ENCODE data around the gene SLC1A7. TPM values are rescaled to one million over a fixed set of nuclear protein-coding genes. Genes with fewer than 3 reads are reported as not detected.

Gene SLC1A7
- total and polyA plus RNA-seq, 2 experiments from 2014 or later, result not detected

GRCh38 chr1:53133261-53134041, 9.0 kb downstream of the SLC1A7 start:
- Histone ChIP-seq H3K36me3 (ENCODE audit: insufficient read depth) (no peaks in the 10 kb centered on the region), H3F3A (replicated peaks; ENCODE audit: low read depth) (no peaks in the 10 kb centered on the region), H2AFZ (no peak overlapping the region), H3K4me3 (no peak overlapping the region), H3K4me1 (ENCODE audit: insufficient read depth) (no peaks in the 10 kb centered on the region), H3K9me2 (ENCODE audit: insufficient read depth) (no peaks in the 10 kb centered on the region), H3K27me3 (ENCODE audit: insufficient read depth) (no peaks in the 10 kb centered on the region), H3K79me2 (replicated peaks; ENCODE audit: insufficient read depth) (no peaks in the 10 kb centered on the region), H3K27ac (ENCODE audit: low read depth) (no peak overlapping the region), H4K20me1 (replicated peaks; ENCODE audit: insufficient read depth) (no peaks in the 10 kb centered on the region), H3K4me2 (no peak overlapping the region)
- Mint-ChIP-seq H3K4me3 (no peak overlapping the region), H3K9me3 (peaks cover 14% of the 10 kb centered on the region), H3K36me3 (ENCODE audit: low read depth) (peaks cover 9% of the 10 kb centered on the region), H3K27ac (no peak overlapping the region), H3K27me3 (ENCODE audit: insufficient read depth, low read depth, poor library complexity) (peaks cover 5% of the 10 kb centered on the region), H3K4me1 (peaks cover 5% of the 10 kb centered on the region; the same call in 1 of the 3 replicates)
- ATAC-seq (no peak), DNase-seq (ENCODE audit: low spot score) (no peak)
- TF ChIP-seq REST (IDR thresholded peaks at IDR 0.05; ENCODE audit: unreplicated experiment), result no peak

DNA sequence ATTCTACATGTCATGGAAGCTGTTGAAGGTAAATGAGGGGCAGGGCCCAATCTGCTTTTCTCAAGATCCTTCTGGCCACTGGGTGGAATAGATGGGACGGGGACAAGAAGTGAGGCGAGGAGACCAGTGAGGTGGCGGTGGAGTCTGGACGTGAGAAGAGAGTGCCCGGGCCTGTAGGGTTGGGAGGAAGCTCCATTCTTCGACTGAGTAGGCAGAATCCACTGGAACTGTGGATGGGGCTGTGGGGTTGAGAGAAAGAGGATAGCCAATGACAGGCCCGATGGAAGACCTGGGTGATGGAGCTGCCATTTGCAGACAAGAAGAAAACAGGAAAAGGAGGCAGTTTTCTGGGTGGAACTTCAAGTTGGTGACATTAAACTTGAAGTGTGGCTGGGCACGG, 10.3 kb downstream of the SLC1A7 start:
- no peaks in the 10 kb centered on the region for H3K4me1 ChIP-seq (ENCODE audit: insufficient read depth)
- Mint-ChIP-seq H3K27ac (no peak overlapping the region), H3K9me3 (peaks cover 2% of the 10 kb centered on the region; the same call in 2 of the 3 replicates), H3K27me3 (ENCODE audit: insufficient read depth, low read depth, poor library complexity) (peaks cover 5% of the 10 kb centered on the region), H3K36me3 (ENCODE audit: low read depth) (peaks cover 2% of the 10 kb centered on the region; the same call in 2 of the 3 replicates), H3K4me1 (peaks cover 5% of the 10 kb centered on the region; the same call in 1 of the 3 replicates), H3K4me3 (no peak overlapping the region)
- TF ChIP-seq NANOG (IDR thresholded peaks at IDR 0.05; ENCODE audit: borderline replicate concordance), result no peak
- no peak for TF ChIP-seq STAT1 (IDR thresholded peaks at IDR 0.05; ENCODE audit: unreplicated experiment)
- TF ChIP-seq, protein P1, sequence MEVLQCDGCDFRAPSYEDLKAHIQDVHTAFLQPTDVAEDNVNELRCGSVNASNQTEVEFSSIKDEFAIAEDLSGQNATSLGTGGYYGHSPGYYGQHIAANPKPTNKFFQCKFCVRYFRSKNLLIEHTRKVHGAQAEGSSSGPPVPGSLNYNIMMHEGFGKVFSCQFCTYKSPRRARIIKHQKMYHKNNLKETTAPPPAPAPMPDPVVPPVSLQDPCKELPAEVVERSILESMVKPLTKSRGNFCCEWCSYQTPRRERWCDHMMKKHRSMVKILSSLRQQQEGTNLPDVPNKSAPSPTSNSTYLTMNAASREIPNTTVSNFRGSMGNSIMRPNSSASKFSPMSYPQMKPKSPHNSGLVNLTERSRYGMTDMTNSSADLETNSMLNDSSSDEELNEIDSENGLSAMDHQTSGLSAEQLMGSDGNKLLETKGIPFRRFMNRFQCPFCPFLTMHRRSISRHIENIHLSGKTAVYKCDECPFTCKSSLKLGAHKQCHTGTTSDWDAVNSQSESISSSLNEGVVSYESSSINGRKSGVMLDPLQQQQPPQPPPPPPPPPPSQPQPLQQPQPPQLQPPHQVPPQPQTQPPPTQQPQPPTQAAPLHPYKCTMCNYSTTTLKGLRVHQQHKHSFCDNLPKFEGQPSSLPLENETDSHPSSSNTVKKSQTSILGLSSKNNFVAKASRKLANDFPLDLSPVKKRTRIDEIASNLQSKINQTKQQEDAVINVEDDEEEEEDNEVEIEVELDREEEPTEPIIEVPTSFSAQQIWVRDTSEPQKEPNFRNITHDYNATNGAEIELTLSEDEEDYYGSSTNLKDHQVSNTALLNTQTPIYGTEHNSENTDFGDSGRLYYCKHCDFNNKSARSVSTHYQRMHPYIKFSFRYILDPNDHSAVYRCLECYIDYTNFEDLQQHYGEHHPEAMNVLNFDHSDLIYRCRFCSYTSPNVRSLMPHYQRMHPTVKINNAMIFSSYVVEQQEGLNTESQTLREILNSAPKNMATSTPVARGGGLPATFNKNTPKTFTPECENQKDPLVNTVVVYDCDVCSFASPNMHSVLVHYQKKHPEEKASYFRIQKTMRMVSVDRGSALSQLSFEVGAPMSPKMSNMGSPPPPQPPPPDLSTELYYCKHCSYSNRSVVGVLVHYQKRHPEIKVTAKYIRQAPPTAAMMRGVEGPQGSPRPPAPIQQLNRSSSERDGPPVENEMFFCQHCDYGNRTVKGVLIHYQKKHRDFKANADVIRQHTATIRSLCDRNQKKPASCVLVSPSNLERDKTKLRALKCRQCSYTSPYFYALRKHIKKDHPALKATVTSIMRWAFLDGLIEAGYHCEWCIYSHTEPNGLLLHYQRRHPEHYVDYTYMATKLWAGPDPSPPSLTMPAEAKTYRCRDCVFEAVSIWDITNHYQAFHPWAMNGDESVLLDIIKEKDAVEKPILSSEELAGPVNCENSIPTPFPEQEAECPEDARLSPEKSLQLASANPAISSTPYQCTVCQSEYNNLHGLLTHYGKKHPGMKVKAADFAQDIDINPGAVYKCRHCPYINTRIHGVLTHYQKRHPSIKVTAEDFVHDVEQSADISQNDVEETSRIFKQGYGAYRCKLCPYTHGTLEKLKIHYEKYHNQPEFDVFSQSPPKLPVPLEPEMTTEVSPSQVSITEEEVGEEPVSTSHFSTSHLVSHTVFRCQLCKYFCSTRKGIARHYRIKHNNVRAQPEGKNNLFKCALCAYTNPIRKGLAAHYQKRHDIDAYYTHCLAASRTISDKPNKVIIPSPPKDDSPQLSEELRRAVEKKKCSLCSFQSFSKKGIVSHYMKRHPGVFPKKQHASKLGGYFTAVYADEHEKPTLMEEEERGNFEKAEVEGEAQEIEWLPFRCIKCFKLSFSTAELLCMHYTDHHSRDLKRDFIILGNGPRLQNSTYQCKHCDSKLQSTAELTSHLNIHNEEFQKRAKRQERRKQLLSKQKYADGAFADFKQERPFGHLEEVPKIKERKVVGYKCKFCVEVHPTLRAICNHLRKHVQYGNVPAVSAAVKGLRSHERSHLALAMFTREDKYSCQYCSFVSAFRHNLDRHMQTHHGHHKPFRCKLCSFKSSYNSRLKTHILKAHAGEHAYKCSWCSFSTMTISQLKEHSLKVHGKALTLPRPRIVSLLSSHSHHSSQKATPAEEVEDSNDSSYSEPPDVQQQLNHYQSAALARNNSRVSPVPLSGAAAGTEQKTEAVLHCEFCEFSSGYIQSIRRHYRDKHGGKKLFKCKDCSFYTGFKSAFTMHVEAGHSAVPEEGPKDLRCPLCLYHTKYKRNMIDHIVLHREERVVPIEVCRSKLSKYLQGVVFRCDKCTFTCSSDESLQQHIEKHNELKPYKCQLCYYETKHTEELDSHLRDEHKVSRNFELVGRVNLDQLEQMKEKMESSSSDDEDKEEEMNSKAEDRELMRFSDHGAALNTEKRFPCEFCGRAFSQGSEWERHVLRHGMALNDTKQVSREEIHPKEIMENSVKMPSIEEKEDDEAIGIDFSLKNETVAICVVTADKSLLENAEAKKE (CRISPR knock-in tag; IDR thresholded peaks at IDR 0.05), result no peak
- TF ChIP-seq EZH2 (IDR thresholded peaks at IDR 0.05; ENCODE audit: low read depth, unreplicated experiment), result no peak
- TF ChIP-seq, protein P2, sequence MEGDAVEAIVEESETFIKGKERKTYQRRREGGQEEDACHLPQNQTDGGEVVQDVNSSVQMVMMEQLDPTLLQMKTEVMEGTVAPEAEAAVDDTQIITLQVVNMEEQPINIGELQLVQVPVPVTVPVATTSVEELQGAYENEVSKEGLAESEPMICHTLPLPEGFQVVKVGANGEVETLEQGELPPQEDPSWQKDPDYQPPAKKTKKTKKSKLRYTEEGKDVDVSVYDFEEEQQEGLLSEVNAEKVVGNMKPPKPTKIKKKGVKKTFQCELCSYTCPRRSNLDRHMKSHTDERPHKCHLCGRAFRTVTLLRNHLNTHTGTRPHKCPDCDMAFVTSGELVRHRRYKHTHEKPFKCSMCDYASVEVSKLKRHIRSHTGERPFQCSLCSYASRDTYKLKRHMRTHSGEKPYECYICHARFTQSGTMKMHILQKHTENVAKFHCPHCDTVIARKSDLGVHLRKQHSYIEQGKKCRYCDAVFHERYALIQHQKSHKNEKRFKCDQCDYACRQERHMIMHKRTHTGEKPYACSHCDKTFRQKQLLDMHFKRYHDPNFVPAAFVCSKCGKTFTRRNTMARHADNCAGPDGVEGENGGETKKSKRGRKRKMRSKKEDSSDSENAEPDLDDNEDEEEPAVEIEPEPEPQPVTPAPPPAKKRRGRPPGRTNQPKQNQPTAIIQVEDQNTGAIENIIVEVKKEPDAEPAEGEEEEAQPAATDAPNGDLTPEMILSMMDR (conservative IDR thresholded peaks at IDR 0.05; ENCODE audit: low read depth in 2 of 2), result no peak
- no peaks in the 10 kb centered on the region for H4K20me1 ChIP-seq (replicated peaks; ENCODE audit: insufficient read depth)
- H2AFZ ChIP-seq, result no peak overlapping the region
- H3K4me3 ChIP-seq, result no peak overlapping the region
- H3K27ac ChIP-seq (ENCODE audit: low read depth), result no peak overlapping the region
- no peaks in the 10 kb centered on the region for H3K27me3 ChIP-seq (ENCODE audit: insufficient read depth)
- no peak overlapping the region for H3K4me2 ChIP-seq
- H3K9me2 ChIP-seq (ENCODE audit: insufficient read depth), result no peaks in the 10 kb centered on the region
- H3K36me3 ChIP-seq (ENCODE audit: insufficient read depth), result no peaks in the 10 kb centered on the region
- no peaks in the 10 kb centered on the region for H3F3A ChIP-seq (replicated peaks; ENCODE audit: low read depth)
- ATAC-seq, result no peak
- H3K79me2 ChIP-seq (replicated peaks; ENCODE audit: insufficient read depth), result no peaks in the 10 kb centered on the region
- DNase-seq (ENCODE audit: low spot score), result no peak
